Breast epithelium (tissue), 3 donors: Measurements from ENCODE around the gene PSMD4.

Experiments used
- POLR2AphosphoS5 ChIP-seq, 3 donors: sonication (generic); formaldehyde crosslinking; IDR thresholded peaks; one replicate each; pipeline ENCODE4 v1.6.1; 2017; ENCODE audit warnings: antibody characterized with exemption in 3 of 3
- TF ChIP-seq, protein P1 (sequence below), 3 donors: fragments of 450-650 bp; IDR thresholded peaks; one replicate each; pipeline ENCODE4 v1.5.1; 2016 to 2017; ENCODE audit warnings: antibody characterized with exemption in 3 of 3, mild to moderate bottlenecking in 3 of 3, moderate library complexity in 3 of 3

DNA sequence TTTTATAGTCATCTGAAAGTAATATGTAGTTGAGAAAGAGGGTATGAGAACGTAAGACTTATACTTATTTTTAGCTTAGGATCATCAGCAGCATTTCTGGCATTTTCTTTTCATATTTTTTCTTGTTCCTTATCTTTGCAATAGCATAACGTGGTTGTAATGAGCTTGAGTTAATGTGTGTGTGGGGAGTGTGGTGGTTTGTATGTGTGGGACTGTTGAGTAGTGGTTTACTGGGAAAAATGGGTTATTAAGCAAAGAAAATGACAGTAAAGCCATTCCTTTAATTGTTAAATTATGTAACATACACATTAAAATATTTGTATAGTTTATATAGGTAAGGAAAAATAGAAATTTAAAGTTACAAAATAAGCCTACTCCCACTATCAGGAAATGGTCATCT is 41.0 kb upstream of the PSMD4 start:
- no peak for TF ChIP-seq POLR2AphosphoS5 (IDR thresholded peaks at IDR 0.05)
- TF ChIP-seq, protein P1, sequence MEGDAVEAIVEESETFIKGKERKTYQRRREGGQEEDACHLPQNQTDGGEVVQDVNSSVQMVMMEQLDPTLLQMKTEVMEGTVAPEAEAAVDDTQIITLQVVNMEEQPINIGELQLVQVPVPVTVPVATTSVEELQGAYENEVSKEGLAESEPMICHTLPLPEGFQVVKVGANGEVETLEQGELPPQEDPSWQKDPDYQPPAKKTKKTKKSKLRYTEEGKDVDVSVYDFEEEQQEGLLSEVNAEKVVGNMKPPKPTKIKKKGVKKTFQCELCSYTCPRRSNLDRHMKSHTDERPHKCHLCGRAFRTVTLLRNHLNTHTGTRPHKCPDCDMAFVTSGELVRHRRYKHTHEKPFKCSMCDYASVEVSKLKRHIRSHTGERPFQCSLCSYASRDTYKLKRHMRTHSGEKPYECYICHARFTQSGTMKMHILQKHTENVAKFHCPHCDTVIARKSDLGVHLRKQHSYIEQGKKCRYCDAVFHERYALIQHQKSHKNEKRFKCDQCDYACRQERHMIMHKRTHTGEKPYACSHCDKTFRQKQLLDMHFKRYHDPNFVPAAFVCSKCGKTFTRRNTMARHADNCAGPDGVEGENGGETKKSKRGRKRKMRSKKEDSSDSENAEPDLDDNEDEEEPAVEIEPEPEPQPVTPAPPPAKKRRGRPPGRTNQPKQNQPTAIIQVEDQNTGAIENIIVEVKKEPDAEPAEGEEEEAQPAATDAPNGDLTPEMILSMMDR (IDR thresholded peaks at IDR 0.05): no peak
